GM12878 (cell line): Measurements from ENCODE around the gene PNPLA8.

Source experiments
- ATF2 ChIP-seq: IDR thresholded peaks from 2 replicates; pipeline ENCODE4 v1.6.1; 2012; ENCODE audit warnings: low read length, inconsistent platforms
- CTCF ChIP-seq, 3 experiments: IDR thresholded peaks in 2 of 3; conservative IDR thresholded peaks in 1 of 3; 2 replicates each; pipeline ENCODE4 v1.5.1; 2011; ENCODE audit warnings: low read depth in 3 of 3, low read length in 3 of 3, mild to moderate bottlenecking in 3 of 3, control low read depth in 2 of 3, moderate library complexity in 2 of 3, inconsistent platforms in 1 of 3, mixed read lengths in 1 of 3; ENCODE audit not compliant: control insufficient read depth in 2 of 3, insufficient read depth in 1 of 3; ENCODE audit errors: extremely low read depth in 1 of 3
- PKNOX1 ChIP-seq: fragments of 450-650 bp; IDR thresholded peaks from 2 replicates; pipeline ENCODE4 v1.6.1; 2016; ENCODE audit warnings: mild to moderate bottlenecking
- POLR2AphosphoS2 ChIP-seq: IDR thresholded peaks from 2 replicates; pipeline ENCODE4 v1.6.1; 2011; ENCODE audit warnings: low read depth, mild to moderate bottlenecking, low read length, improper control_type of control experiment, moderate library complexity
- REST ChIP-seq: IDR thresholded peaks from 2 replicates; pipeline ENCODE4 v1.6.1; 2012; ENCODE audit warnings: mild to moderate bottlenecking, low read depth, low read length
- TARDBP ChIP-seq: IDR thresholded peaks from 2 replicates; pipeline ENCODE4 v1.6.1; 2016; ENCODE audit warnings: borderline replicate concordance

GRCh38 chr7:108487646-108488045, 38.3 kb downstream of the PNPLA8 start:
- TF ChIP-seq POLR2AphosphoS2 (no peak), CTCF (IDR thresholded peaks at IDR 0.05 in 2 of 3, conservative IDR thresholded peaks at IDR 0.05 in 1 of 3; ENCODE audit: control insufficient read depth in 2 of 3, extremely low read depth in 1 of 3, insufficient read depth in 1 of 3, low read depth in 3 of 3, low read length in 3 of 3) (no peak), ATF2 (no peak), PKNOX1 (no peak), TARDBP (no peak), REST (no peak)
